NCI-H345 (cell line): ENCODE measurements around the gene EPB41L4B.

ENCODE experiments used
- DNase-seq: peaks from one replicate; lab custom pipeline; 2025; lab: John Stamatoyannopoulos, UW

Gene EPB41L4B

DNA sequence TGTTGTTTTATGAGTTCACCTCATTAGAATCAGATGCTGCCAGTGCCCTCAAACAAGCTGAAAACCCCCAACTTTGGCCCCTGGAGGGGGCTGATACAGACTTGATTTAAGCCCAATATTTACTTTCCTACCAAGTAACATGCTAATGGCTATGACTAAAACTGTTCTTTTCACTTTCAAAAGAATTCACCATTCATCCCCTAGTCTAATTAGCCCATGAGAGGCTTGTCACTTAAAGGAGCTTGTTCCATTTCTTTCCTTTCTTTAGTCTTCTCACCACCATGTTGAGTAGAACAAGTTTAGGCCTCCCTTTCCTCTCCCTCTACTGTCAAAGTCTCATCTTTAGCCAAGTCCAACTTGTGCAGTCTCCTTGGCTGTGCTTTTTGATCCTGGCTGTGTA lies 50.4 kb downstream of the EPB41L4B start:
- DNase-seq, result no peak

DNA sequence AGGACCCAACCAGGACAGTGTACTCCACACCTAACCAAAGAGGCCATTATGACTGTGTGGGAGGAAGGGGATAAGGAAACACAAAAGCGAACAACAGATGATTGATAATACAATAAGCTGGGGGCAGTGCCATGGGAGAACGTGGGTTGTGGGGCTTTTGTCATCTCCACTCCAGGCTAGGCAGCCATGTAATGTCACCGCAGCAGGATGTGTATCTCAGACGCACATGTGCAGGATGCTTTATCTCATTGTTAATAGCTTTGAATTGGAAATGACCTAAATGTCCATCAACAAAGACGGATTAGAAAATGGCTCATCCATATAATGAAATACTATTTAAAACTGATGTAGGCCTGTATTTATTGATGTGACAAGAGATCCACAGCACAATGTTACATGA lies 51.0 kb downstream of the EPB41L4B start:
- DNase-seq, result no peak

DNA sequence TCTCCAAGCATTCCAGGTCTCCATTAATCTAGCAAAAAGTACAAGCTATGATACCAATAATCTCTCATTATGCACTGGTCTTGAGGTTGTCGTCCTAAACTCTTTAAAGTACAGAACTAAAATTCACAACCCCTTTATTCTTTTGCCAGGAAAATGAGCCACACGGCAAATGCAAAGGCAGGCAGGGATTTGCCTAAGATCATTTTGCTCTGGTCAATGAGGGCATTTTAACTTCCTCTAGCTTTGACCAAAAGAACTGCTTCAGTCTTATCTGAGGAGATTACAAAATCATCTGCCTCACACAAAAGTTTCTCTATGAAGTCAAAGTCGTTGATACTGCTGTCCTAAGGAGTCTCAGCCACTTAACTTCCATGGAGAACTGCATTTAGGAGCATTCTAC lies 51.8 kb downstream of the EPB41L4B start:
- no peak for DNase-seq

DNA sequence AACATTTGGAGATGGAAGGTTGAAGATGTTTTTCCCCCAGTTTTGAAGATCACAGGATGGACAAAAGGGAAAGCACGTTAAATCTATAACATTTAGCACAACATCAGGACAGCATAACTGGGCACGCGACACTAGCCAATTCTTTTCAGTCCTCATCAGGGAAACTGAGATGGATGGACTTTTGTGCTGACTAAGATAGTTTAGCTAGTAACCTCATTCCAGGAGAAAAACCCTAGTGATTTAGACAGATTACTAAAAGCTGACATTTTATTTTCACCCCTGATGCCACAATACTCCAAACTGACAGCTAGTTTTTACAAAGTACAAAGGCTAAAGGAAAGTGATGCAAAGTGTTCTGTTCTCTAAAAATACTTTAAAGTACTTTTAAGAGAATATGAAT lies 53.3 kb downstream of the EPB41L4B start:
- no peak for DNase-seq

DNA sequence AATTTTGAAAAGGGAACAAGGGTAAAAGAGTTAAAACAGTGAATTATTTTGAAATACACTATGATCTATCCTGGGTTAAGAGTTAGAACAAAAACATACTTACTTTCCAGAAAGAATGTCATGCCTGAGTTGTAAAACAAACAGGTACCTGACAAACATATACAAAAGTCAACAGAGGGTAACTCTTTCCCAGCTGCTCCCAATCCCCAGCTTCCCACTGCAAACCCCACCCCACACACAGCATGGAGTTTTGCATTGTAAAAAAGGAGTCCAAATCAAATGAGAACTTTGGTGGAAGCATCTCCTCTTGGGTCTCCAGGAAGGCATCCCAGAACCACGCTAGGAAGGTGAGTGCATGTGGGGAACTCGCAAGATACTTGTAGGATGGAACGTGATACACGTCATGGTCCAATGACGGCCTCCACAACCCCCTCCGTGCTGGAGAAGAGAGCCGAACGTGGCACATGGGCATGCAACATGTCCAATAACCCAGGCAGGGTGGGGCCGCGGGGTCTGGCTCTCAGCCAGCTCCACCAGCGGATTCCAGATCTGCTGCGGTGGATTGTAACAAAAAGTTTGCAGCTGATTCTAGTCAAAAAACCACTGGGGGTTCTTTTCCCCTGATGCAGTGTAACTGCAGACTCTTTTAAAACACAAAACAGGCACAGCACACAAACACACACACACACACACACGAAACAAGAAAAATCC lies 55.8 kb downstream of the EPB41L4B start:
- peak; percentile 88 for DNase-seq

DNA sequence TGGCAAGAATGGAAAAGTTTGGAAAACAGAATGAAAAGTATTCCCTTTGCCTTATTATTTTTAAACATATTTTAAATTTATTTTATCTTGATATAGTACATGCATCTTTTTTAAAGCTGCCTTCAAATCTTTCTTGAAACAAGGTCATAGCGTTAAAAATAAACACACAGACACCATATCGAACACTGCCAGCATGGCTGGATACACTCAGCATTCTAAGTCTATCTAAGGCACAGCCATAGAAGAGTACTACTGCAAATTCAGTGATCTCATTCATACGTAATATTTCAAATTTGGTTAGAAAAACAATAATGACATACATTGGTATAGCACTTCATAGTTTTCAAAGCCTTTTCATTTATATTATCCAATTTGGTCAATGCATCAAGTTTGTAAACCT lies 57.5 kb downstream of the EPB41L4B start:
- DNase-seq, result no peak

DNA sequence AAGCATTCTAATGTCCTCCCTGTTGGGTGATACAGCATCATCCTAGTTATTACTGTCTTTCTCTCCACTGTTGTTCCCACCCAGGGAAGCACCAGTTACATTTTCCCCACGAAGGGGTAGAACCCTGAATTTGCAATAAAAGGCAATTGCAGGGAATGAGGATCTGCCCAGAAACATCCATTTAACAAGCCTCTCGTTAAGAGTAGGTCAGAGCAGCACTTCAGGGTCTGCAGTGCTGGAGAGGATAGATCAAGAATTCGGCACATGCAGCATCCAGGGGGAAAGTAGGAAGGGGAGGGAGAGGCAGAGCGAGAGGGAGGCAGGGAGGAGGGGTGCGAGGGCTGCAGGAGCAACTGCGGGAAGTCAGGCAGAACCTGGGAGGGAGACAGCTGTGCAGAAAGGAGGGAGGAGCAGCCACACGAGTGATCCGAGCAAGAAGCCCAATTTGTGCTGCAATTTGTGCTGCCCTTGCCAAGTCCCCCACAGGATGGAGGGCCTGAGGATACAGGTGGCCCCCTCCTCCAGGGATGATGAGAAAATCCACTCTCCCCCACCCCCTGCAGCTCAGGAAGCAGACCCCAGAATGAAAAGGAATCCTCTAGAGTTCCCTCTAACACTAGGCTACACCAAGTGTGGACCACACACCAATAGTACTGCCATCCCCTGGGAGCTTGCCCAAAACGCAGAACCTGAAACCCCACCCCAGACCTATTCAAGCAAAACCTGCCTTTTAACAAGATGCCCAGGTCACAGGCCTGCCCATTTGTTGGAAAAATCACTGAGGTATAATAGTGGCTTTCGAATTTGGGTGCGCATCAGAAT lies 62.2 kb downstream of the EPB41L4B start:
- peak; percentile 69 for DNase-seq

DNA sequence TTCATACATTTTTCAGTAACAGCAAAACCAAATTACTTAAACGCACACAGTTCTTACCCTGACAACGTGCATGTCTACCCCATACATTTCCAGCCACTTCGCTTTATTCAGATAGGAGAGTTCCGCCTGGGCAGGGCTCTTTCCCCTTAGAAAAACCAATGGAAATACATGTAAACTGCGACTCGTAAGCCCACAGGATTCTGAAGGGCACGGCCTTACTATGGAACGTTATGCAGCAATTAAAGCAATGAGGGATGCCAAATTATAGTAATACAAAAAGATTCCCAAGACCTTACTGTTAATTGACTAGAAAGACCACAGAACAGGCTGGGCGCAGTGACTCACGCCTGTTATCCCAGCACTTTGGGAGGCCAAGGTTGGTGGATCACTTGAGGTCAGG lies 64.5 kb downstream of the EPB41L4B start:
- DNase-seq, result no peak

DNA sequence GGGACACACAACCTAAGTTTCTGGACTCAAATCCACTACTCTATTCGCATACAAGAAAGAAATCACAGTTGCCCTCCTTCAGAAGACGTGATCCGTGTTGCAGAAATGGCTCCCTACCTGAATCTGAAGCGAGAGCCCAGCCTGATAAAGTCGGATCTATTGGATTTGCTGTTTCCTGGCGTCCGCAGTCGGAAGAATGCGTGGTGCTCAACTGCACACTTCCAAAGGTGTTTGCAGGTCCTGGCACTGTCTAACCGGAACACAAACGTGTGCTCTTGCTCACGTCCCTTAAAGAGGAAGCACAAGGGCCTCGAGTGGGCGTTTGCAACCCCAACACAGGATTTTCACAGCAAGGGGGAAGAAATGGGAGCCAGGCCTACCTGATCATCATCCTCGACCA lies 65.5 kb downstream of the EPB41L4B start:
- no peak for DNase-seq

DNA sequence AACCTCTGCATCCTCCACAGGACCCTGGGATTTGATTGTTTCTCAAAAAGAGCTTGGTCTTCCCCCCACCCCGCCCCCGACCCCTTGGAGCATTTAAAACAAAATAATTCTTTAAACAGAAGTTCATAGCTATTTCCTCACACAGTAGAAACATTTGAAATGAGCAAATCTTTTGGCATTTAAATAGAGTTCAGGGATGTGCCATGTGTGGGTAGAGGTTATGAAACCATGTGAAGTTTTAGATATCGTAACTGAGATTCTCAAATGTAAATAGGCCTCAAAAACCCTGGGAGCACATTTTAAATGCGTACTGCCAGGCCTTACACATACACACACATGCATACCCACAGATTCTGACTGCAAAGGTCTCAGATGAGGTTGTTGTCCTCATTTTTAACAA lies 66.5 kb downstream of the EPB41L4B start:
- no peak for DNase-seq

DNA sequence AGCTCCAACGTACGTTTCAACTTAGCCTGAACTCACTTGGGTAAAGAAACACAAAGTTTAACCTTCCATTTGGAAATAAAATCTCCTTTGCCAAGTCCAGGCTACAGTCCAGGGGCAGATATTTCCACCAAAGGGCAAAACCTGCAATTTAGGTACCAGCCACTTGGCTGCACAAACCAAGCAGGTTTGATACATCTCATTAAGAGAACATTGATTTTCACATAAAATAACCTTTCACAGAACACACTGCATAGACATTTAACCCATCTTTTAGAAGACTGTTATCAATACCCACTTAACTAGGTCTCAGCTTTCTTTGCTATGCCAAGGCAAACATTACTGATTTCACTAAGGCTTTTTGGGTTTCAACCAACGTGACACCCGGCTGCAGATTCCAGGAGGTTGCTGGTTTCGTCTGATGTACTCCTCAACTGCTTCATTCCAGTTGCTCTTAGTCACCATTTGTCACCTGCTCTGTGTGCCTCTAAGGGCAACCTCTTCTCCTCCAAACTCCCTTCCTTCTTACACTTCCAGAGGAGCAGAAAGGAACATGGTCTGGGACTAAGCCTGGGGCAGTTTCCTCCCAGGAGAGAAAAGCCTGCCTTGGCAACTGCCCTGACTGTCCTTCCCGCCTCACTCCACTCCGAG lies 67.1 kb downstream of the EPB41L4B start:
- DNase-seq, result no peak

DNA sequence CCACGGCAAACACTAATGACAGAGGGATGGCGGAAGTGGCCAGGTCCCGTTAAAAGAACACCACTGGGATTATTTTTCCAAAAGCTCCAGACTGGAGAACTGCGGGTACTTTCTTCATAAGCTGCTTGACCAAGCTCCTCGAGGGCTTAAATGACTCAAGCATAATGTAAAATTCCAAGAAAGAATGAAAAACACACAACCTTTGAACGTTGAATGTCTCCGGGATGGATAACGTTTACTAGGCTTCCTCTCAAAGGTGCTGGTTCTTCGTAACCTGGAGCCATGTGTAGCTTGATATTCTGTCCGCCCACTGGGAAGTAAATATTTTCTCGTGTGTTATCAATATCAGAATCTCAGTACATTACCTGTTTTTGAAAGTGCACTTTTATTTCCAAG lies 67.6 kb downstream of the EPB41L4B start:
- no peak for DNase-seq

DNA sequence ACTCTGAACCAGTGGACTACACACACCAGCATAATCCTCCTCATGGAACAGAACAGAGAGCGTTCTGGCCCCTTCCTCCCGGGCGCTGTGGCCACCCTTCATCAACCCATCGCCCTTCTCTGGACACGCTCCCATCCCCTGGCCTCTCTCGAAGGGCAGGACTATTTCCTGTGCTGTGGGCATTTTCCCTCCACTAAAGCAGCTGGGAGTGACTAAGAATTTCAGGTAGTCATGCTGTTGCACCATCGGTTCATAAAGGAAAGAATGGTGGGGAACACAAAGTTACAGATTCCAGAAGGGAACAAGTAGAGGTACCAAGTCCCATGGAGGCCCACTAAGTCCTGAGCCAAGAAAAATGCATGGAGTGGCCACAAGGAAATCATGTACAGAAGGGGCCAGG lies 68.6 kb downstream of the EPB41L4B start:
- no peak for DNase-seq

DNA sequence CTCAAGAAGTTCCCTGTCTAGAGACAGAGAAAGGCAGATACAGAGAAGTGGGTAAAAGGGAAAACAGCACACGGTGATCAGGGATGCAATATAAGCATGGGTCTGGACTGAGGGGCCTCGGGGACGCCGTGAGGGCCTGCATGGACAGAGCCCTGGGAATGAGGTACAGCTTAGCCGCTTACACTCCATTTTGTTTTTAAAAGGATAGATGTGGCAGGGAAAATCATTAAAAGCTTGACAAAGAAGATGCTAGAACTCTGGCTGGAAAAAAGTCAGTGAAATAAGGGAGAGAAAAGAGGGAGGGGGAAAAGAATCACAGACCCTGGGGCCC lies 69.1 kb downstream of the EPB41L4B start:
- no peak for DNase-seq

DNA sequence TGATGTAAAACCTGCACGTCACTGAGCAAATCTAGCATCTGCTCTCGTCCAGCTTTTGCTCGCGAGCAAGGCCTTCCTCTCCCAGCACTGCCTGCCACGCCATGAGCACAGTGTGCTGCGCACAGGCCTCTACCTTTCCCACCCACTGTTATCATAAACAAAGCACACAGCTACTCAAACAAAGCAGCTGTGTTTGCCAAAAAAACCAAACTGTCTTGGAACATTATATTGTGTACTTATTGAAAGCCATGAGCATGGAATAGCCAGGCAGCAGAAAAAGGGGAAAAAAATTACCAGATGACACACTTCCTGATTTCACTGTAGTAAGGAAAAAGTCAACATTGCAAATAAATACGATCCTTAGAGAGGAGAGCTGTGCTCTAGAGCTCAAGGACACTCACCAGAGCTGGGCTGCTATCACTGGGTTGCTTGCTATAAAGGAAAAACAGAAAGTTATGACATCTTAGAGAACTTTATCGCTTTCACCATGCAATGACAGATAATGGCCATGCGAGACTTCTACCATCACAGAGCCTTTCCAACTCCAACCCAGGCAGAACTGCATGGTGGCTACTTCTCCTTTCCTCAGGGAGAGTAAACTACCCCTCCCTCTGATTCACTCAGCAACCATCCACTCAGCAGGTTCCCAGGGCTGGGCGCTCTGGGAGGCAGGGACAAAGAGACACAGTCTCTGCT lies 69.6 kb downstream of the EPB41L4B start:
- peak; percentile 96 for DNase-seq

DNA sequence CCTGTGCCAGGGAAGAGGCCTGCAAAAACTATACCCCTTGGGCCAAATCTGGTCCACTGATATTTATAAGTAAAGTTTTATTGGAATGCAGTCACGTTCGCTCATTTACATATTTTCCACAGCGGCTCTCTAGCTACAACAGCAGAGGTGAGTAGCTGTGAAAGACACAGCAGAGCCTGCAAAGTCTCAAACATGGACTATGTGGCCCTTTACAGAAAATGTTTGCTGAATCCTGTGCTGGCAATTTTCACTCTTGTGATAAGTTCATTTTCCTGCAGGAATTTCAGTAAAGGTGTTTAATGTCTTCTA lies 70.1 kb downstream of the EPB41L4B start:
- DNase-seq, result no peak

DNA sequence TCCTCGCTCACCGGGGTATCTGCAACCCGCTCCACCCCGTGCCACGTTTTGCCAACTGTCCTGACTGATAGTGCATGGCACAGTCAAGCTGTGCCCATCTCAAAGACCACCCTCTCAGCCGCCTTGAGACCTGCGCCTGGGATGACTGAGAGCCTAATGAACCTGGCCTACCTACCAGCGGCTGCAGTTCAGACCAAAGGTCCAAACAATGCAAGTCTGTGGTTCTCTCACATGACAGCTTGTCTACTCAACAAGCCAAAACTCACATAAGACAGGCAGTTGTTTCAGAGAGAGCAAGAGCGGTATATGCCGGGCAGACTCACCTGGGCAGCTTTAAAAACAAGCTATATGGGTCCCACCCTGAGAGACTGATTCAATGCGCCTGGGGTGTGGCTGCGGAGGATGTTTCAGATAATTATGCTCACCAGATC lies 70.5 kb downstream of the EPB41L4B start:
- no peak for DNase-seq

DNA sequence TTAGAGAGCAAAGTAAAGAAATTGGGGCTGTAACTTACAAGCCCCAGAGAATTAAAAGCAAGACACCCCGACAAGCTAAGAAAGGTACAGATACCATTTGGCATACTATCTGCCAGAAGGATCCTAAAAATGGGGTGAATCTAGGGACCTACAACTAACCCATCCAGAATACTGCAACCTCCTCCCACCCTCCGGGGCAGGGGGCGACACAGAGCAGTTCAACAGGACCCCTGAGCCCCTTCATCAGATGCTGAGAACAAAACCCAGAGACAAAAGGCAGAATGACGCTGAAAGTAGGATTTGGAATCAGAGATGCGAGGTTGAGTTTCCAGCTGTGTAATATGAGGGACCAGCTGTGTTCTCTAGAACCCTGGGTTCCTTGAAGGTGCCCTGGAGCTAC lies 71.2 kb downstream of the EPB41L4B start:
- DNase-seq, result no peak

DNA sequence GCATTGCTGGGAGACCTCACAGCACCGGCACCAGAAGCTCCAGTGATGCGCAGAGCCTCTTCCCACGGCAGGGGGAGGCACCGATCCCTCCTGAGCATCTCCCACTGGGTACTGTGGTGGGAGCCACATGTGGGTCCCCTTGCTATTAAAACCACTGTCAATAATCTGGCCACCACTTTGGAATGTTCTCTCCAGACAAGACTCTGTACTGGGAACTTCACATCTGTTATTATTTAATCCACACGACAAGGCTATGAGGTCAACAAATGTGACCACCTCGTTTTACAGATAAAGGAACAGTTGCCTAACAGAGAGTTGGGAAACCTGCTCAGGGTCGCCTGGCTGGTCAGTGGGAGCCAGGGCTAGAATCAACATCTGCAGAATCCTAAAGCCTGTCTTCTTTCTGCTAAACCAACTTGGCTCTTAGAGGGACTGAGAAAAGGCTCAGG lies 72.7 kb downstream of the EPB41L4B start:
- no peak for DNase-seq

DNA sequence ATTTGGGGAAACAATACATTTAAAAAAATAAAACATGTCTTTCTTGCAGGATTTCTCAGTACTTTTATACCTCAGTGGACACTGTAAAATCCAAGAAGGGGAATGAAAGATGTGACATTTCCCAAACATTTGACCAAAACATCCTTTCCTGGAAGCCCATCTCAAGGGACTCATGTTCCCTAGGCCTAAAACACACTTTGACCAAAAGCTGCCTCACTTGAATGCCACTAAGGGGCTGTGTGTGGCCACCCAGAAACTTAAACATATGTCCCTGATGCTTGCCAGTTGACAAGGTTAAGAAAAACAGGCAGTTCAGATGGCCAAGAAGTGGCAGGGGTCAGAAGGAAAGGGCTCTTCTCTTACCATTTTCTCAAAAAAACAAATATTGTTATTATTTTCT lies 73.6 kb downstream of the EPB41L4B start:
- no peak for DNase-seq

DNA sequence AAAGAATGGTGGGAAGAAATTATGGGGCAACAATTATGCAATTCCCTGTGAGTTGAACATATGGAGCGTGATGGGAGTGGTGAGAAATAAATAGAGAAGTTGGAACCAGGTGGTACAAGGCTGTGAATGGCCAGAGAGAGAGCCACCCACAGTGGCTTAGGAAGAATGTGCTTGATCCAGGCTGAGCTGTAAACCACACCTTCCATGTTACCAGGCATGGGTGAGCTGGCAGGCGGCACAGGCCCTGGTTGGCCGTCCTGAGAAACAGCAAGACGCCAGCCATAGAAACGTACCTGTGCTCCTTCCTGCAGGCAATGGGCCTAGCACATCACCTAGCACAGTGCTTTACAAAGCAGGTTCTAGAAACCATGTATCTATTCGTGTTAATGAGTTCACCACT lies 74.3 kb downstream of the EPB41L4B start:
- no peak for DNase-seq

DNA sequence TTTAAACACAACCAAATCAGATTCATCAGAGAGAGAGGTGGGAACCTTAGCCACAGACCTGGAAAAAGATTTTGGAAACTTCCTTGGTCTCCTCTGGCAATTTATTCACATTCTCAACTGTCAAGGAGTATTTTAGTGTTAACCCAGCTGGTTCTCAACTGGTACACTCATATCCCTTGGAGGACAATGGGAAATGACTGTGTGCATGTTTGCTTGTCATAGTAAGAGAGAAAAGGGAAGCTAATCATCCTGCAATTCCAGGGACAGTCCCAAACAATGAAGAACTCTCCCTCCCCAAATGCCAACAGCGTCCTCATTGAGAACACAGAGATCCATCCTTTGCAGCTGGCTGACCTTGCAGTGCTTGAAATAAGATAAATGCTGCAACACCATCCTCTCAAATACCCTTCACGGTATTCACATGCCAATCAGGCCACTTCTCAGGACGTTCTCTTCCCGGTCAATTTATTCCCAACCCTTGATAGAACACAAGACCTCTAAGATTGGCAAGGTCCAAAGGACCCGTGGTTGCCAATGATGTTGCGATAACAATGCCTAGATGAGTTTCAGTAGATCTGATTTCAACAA lies 75.5 kb downstream of the EPB41L4B start:
- DNase-seq, result peak; percentile 53
